Muscle of leg (tissue), 16 donors: Measurements from ENCODE around the gene IRS1. TPM values are rescaled to one million over a fixed set of nuclear protein-coding genes. Genes with fewer than 3 reads are reported as not detected.
A peak's percentile ranks its signal among the peaks of the same experiment; 100 is the strongest.
"Not testable (repeated sequence)": the region's sequence is repeated elsewhere in the genome, so short reads cannot be mapped to it uniquely, and the experiment has no call there.

Experiments used
- DNase-seq: peaks from one replicate; pipeline ENCODE4 v3.0.0; 2013
- H3K27ac ChIP-seq: one replicate; pipeline ENCODE4 v1.5.1; 2013; ENCODE audit warnings: mild to moderate bottlenecking, low read length, control low read depth
- H3K27me3 ChIP-seq: one replicate; pipeline ENCODE4 v1.6.1; 2013; ENCODE audit warnings: low read length; ENCODE audit not compliant: control insufficient read depth, insufficient read depth
- H3K36me3 ChIP-seq: one replicate; pipeline ENCODE4 v1.6.1; 2013; ENCODE audit warnings: low read length; ENCODE audit not compliant: control insufficient read depth, insufficient read depth
- H3K4me1 ChIP-seq: one replicate; pipeline ENCODE4 v1.6.1; 2013; ENCODE audit warnings: low read length; ENCODE audit not compliant: control insufficient read depth, insufficient read depth
- H3K4me3 ChIP-seq: one replicate; pipeline ENCODE4 v1.5.1; 2013; ENCODE audit warnings: low read length, control low read depth
- H3K9me3 ChIP-seq: replicated peaks from 2 replicates; pipeline ENCODE4 v1.6.1; 2013; ENCODE audit warnings: low read depth, low read length; ENCODE audit not compliant: control insufficient read depth
- WGBS: methylation state at CpG from one replicate; pipeline ENCODE4 v1.1.5; 2013; ENCODE audit warnings: missing lambda C conversion rate; ENCODE audit not compliant: insufficient coverage; 5-methylcytosine and 5-hydroxymethylcytosine counted together
- long read RNA-seq, 11 donors: transcript quantifications; one replicate each; lab custom pipeline, GENCODE V29; 2026
- polyA plus RNA-seq, 8 donors: library from polyadenylated mRNA; unstranded; fragments of 120-200 nt; gene quantifications; one replicate each; pipeline versions ENCODE4 v1.2.1 to v1.2.3, GENCODE V29; 2013; ENCODE audit warnings: inconsistent platforms in 1 of 8, low replicate concordance in 1 of 8; ENCODE audit not compliant: insufficient read length in 8 of 8, insufficient read depth in 1 of 8
- total RNA-seq: library from RNA; stranded (reverse); fragments of 120-200 nt; gene quantifications from one replicate; pipeline ENCODE4 v1.2.4, GENCODE V29; 2013

Gene IRS1, protein sequence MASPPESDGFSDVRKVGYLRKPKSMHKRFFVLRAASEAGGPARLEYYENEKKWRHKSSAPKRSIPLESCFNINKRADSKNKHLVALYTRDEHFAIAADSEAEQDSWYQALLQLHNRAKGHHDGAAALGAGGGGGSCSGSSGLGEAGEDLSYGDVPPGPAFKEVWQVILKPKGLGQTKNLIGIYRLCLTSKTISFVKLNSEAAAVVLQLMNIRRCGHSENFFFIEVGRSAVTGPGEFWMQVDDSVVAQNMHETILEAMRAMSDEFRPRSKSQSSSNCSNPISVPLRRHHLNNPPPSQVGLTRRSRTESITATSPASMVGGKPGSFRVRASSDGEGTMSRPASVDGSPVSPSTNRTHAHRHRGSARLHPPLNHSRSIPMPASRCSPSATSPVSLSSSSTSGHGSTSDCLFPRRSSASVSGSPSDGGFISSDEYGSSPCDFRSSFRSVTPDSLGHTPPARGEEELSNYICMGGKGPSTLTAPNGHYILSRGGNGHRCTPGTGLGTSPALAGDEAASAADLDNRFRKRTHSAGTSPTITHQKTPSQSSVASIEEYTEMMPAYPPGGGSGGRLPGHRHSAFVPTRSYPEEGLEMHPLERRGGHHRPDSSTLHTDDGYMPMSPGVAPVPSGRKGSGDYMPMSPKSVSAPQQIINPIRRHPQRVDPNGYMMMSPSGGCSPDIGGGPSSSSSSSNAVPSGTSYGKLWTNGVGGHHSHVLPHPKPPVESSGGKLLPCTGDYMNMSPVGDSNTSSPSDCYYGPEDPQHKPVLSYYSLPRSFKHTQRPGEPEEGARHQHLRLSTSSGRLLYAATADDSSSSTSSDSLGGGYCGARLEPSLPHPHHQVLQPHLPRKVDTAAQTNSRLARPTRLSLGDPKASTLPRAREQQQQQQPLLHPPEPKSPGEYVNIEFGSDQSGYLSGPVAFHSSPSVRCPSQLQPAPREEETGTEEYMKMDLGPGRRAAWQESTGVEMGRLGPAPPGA (N-terminal part only)
- total RNA-seq = 9.2 TPM
- 10 to 100 TPM; 10.5 to 22.1 (median 14.4) TPM for polyA plus RNA-seq
- long read RNA-seq, donor 1 = 0 reads
- long read RNA-seq, donor 2 = 0 reads
- long read RNA-seq, donor 3, full-length matches to known transcripts = 12 of 12 reads
- long read RNA-seq, donor 3, partial matches to known transcripts = 0 of 12 reads
- long read RNA-seq, donor 3, other reads (novel, unspliced or antisense) = 0 of 12 reads
- long read RNA-seq, donor 4, full-length matches to known transcripts = 12 of 12 reads
- long read RNA-seq, donor 4, partial matches to known transcripts = 0 of 12 reads
- long read RNA-seq, donor 4, other reads (novel, unspliced or antisense) = 0 of 12 reads
- long read RNA-seq, donor 5, full-length matches to known transcripts = 20 of 71 reads
- long read RNA-seq, donor 5, partial matches to known transcripts = 51 of 71 reads
- long read RNA-seq, donor 5, other reads (novel, unspliced or antisense) = 0 of 71 reads
- long read RNA-seq, donor 6, full-length matches to known transcripts = 12 of 12 reads
- long read RNA-seq, donor 6, partial matches to known transcripts = 0 of 12 reads
- long read RNA-seq, donor 6, other reads (novel, unspliced or antisense) = 0 of 12 reads
- long read RNA-seq, donor 7, full-length matches to known transcripts = 15 of 15 reads
- long read RNA-seq, donor 7, partial matches to known transcripts = 0 of 15 reads
- long read RNA-seq, donor 7, other reads (novel, unspliced or antisense) = 0 of 15 reads
- long read RNA-seq, donor 8, full-length matches to known transcripts = 8 of 8 reads
- long read RNA-seq, donor 8, partial matches to known transcripts = 0 of 8 reads
- long read RNA-seq, donor 8, other reads (novel, unspliced or antisense) = 0 of 8 reads
- long read RNA-seq, donor 9, full-length matches to known transcripts = 18 of 18 reads
- long read RNA-seq, donor 9, partial matches to known transcripts = 0 of 18 reads
- long read RNA-seq, donor 9, other reads (novel, unspliced or antisense) = 0 of 18 reads
- long read RNA-seq, donor 10, full-length matches to known transcripts = 9 of 9 reads
- long read RNA-seq, donor 10, partial matches to known transcripts = 0 of 9 reads
- long read RNA-seq, donor 10, other reads (novel, unspliced or antisense) = 0 of 9 reads
- long read RNA-seq, donor 11, full-length matches to known transcripts = 9 of 9 reads
- long read RNA-seq, donor 11, partial matches to known transcripts = 0 of 9 reads
- long read RNA-seq, donor 11, other reads (novel, unspliced or antisense) = 0 of 9 reads

DNA sequence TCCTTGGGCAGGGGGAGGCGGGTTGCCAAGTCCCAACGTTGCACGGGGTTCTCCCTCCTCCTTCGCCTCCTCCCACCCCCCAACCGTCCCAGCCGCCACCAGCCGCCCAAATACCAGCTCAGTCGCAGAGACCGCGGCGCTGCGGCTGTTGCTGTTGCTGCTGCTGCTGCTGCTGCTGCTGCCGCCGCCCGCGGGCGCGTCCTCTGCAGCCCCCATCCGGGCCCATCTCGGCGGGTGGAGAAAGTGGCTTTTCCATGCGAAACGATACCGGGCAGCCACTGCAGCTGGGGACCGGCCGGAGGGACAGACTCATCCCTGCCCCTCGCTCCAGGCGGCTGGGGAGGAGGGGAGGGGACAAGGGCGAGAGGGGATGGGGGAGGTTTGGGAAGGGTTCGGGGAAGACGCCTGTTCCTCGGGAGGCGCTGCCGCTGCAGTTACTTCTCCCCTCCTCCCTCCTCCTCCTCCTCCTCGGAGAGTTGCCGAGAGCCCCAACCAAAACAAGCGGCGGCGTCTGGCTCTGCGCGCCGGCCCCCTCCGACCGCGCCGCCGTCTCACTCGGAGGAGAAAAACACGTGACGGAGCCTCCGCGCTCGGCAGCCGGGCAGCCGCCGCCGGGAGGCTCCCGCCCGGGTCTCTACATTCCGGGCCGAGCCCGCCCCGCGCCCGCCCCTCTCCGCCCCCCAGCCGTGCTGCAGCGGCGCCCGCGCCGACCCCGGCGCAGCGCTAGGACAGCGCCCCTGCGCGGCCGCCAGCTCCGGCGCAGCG is at the start of gene IRS1:
Gene IRS1 (minus strand): TSS at position 610 of the 765 bp plus-strand sequence. CDS start 1,082 bp downstream, outside the sequence.
- Histone ChIP-seq H3K9me3 (no peaks in the 10 kb centered on the region), H3K4me1 (peaks cover 49% of the 10 kb centered on the region), H3K27me3 (peaks cover 24% of the 10 kb centered on the region), H3K4me3 (peak within 1 kb of the TSS; percentile 63), H3K36me3 (peaks cover 29% of the 10 kb centered on the region), H3K27ac (peak within 1 kb of the TSS; percentile 81)
- WGBS = under 1% methylated on average over 70 of the region's 82 CpGs
- DNase-seq = peak; percentile 92

DNA sequence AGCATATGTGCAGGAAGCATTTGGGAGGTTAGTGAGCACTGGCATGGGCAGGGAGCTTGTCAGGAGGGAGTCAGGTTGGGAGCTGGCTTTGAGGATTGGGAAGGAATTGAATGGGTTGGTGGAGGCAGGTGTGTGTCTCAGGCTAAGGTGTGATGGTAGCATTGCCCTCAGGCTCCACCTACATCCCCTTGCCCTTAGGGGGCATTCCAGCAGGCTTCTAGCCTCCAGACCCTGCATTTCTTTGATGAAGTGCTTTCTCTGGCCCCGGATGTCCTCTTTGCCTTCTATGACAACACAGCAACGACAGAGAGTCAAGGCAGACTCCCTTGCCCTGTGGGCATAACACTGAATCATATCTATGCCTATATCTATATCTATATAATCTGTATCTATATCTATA is 49.7 kb upstream of the IRS1 start:
- H3K4me1 ChIP-seq = no peaks in the 10 kb centered on the region
- no peak overlapping the region for H3K27ac ChIP-seq
- no peak for DNase-seq
- no peaks in the 10 kb centered on the region for H3K27me3 ChIP-seq
- H3K4me3 ChIP-seq = no peak overlapping the region
- H3K9me3 ChIP-seq = no peaks in the 10 kb centered on the region
- no peaks in the 10 kb centered on the region for H3K36me3 ChIP-seq
- no CpG with 5 or more reads among the region's 2 CpGs for WGBS

GRCh38 chr2:226847511-226847910 is 47.9 kb upstream of the IRS1 start:
- no peaks in the 10 kb centered on the region for H3K4me1 ChIP-seq
- H3K36me3 ChIP-seq = no peaks in the 10 kb centered on the region
- H3K27ac ChIP-seq = no peak overlapping the region
- H3K9me3 ChIP-seq = no peaks in the 10 kb centered on the region
- H3K27me3 ChIP-seq = no peaks in the 10 kb centered on the region
- no peak for DNase-seq
- no peak overlapping the region for H3K4me3 ChIP-seq
- no CpG with 5 or more reads among the region's 2 CpGs for WGBS

GRCh38 chr2:226847090-226847489 is 47.5 kb upstream of the IRS1 start:
- Histone ChIP-seq H3K9me3 (no peaks in the 10 kb centered on the region), H3K36me3 (no peaks in the 10 kb centered on the region), H3K4me3 (no peak overlapping the region), H3K4me1 (no peaks in the 10 kb centered on the region), H3K27me3 (no peaks in the 10 kb centered on the region), H3K27ac (no peak overlapping the region)
- no CpG with 5 or more reads among the region's 1 CpG for WGBS
- DNase-seq = no peak

DNA sequence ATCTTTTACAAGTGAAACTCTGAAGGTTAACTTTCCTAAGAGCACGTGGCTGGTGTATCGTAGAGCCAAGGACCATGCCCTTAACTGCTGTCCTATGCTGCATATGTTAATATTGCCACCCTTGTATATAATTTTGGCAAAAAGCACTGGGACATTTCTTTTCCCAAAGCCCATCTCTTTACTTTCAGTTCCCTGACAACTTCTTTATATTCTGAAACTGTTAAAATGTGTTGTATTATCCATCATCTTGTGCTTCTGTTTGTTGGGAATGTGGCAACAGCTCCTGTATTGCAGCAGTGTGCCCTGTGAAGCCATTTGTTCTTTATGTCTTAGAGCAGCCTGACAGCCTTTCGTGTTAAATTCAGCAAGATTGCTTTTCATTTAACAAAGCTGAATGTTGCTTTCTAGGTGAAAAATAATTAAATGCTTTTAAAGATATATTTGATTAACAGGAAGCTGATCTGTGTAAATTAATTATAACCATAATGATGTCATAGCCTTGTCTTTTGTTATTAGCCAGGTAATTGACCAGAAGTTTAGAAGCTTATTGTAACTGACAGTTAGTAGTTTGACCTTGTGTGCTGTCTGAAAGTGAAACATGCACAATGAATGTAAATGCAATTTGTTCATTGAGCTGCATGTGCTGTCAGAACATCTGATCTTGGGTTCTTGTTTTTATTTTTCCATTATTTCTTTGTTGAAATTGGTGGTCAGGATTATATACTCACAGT is 45.9 kb upstream of the IRS1 start:
- no peak for DNase-seq
- H3K9me3 ChIP-seq = no peaks in the 10 kb centered on the region
- WGBS = no CpG with 5 or more reads among the region's 3 CpGs
- H3K4me1 ChIP-seq = no peaks in the 10 kb centered on the region
- no peaks in the 10 kb centered on the region for H3K27me3 ChIP-seq
- no peak overlapping the region for H3K27ac ChIP-seq
- no peaks in the 10 kb centered on the region for H3K36me3 ChIP-seq
- no peak overlapping the region for H3K4me3 ChIP-seq

GRCh38 chr2:226843001-226843400 is 43.4 kb upstream of the IRS1 start:
- H3K27me3 ChIP-seq, H3K36me3 ChIP-seq, H3K4me1 ChIP-seq, DNase-seq, H3K4me3 ChIP-seq, H3K9me3 ChIP-seq, H3K27ac ChIP-seq: not testable (repeated sequence)
- WGBS = no CpG with 5 or more reads among the region's 1 CpG

GRCh38 chr2:226839951-226840350 is 40.3 kb upstream of the IRS1 start:
- no CpG with 5 or more reads among the region's 2 CpGs for WGBS

GRCh38 chr2:226839161-226839560 is 39.5 kb upstream of the IRS1 start:
- no peaks in the 10 kb centered on the region for H3K36me3 ChIP-seq
- no peaks in the 10 kb centered on the region for H3K27me3 ChIP-seq
- no peak for DNase-seq
- peaks cover 16% of the 10 kb centered on the region for H3K4me1 ChIP-seq
- H3K9me3 ChIP-seq = no peaks in the 10 kb centered on the region
- H3K4me3 ChIP-seq = no peak overlapping the region
- H3K27ac ChIP-seq = no peak overlapping the region
- whole genome bisulfite sequencing = 91% methylated on average over 5 of the region's 10 CpGs

More at GRCh38 chr2:226839951-226840350, 40.3 kb upstream of the IRS1 start:
- Histone ChIP-seq H3K36me3 (no peaks in the 10 kb centered on the region), H3K9me3 (no peaks in the 10 kb centered on the region), H3K4me1 (peaks cover 12% of the 10 kb centered on the region), H3K27ac (no peak overlapping the region), H3K4me3 (no peak overlapping the region), H3K27me3 (no peaks in the 10 kb centered on the region)
- no peak for DNase-seq
